Dedifferentiated amniotic fluid mesenchymal stem cell (primary cell): ENCODE data around the gene IPCEF1.

Experiments used
- DNase-seq: peaks from one replicate; pipeline ENCODE4 v3.0.0-alpha.2; 2016; ENCODE audit errors: extremely low spot score

The IPCEF1 gene, protein sequence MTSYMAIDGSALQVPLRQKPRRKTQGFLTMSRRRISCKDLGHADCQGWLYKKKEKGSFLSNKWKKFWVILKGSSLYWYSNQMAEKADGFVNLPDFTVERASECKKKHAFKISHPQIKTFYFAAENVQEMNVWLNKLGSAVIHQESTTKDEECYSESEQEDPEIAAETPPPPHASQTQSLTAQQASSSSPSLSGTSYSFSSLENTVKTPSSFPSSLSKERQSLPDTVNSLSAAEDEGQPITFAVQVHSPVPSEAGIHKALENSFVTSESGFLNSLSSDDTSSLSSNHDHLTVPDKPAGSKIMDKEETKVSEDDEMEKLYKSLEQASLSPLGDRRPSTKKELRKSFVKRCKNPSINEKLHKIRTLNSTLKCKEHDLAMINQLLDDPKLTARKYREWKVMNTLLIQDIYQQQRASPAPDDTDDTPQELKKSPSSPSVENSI

DNA sequence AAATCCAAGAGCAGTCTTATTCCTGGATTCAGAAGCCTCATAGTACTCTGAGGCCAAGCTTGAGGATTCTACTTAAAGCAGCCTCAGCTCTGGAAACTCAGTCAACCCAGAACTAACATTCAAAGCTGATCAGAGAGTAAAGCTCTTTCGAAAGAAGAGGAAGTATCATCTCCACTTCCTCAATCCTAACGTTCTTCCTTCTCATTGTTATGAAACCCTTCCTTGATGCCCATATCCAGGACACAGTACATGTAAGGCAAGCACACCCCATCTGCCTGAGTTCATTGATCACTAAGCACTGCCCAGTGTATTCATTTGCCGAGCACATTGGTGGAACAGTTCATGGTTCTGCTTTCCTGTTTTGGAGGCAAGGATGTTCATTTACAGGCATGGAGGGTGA, at the start of gene IPCEF1:
Gene IPCEF1, minus strand, starts transcription at position 114 of the 400 bp plus-strand sequence. CDS start 90,856 bp downstream, outside the sequence.
- DNase-seq = no peak

DNA sequence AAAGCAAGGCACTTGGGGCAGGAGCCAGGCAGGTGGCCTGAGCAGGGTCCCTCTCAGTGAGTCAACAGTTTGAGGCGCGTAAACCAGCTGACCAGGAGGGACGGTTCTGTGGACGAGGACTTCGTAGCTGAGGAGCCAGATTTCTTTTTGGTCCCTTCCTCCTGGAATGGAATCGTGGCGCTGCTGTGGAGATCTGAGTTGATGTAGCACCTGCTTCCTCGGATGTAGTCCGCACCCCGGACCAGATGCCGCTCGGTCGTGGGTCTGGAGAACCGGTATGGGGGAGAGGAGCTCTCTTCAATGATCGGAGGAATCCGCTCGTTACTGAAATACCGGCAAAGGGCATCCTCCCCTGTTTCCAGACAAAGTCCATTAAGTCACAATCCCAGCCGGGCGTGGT, 49.7 kb upstream of the IPCEF1 start:
- no peak for DNase-seq

DNA sequence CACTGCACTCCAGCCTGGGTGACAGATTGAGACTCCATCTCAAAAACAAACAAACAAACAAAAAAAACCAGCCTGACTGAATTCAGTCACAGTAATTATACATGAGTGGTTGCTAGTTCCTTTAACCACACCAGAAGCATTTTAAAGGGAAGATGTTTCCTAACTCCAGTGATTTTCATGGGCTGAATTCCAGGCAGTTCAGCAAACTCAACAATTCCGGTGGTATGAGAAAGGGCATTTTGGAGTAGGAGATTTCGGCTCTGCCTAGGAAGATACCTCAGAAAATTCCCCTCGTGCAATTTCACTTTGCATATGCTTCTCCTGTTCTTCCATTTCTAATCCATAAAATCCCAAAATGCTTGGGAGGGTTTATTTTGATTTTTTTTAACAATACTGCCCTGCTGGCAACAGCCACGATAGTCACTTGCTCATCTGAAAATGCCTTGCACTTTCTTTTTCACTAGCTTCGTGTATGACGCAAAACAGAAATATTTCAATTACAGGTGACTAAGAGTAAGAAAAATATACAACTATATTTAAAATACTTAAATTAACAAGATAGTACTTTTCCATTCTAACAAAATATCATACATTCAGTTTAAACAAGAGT, 48.3 kb upstream of the IPCEF1 start:
- peak; percentile 71 for DNase-seq

DNA sequence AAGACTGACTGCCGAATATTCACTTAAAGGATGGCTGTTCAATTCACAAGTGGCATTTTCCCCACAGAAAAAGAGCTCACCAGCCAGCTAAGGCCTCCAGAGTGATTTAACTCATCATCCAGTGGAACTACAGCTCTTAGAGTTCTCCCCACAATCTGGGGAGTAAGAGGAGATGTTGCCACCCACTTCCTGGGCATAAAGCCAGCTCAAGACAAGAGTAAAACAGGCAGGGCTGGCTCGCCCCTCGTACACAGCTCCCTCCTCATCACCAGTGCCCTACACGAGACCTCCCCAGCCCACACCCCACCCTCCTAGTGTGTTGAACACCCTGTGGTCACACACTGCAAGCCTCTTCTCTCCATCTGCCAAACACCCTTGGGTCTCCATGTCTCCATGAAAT, 47.2 kb upstream of the IPCEF1 start:
- DNase-seq = peak; percentile 80

DNA sequence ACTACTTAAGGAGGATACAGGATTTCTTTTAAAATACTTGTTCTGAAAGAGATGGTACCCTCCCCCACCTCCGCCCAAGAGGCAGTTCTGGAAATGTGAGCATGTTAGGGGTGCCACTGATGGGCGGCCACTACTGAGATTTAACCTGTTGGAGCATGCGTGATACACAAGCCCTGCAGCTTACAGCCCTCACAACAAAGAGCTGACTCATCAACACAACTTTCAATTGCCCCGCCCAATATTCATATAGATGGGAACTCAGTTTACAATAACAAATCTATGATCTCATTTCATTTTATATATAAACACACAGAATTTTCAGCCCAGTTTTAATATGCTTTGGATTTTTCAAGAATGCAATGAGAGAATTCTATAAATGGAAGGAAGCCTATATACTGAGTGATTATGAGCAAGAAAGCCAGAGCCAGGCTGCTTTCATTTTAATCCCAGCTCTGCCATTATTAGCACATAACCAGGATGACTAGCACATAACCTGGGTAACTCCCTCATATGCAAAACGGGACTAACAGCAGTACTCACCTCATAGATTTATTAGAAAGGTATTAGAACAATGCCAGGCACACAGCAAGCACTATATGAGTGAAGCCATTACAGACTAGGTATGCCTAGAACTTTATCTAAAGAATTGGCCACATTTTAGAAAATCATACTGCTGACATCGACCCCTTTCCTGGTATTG, 45.6 kb upstream of the IPCEF1 start:
- no peak for DNase-seq

DNA sequence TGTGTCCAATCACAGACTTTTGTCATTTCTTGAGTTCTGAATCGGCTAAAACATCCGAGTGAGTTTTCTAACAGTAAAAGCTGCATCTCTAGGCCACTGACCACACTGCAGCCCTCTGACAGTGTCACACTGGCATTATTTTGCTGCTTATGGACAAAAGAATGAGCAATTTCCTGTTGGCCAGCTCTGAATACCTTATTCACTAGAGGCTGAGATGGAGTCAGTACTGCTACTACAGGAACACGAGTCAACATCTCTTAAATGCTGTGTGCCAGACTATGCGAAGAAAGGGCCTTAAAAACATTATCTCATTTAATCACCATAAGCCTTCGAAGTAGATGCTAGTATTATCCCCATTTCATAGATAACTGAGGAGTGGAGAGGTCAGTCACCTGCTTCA, 42.5 kb upstream of the IPCEF1 start:
- DNase-seq = no peak

DNA sequence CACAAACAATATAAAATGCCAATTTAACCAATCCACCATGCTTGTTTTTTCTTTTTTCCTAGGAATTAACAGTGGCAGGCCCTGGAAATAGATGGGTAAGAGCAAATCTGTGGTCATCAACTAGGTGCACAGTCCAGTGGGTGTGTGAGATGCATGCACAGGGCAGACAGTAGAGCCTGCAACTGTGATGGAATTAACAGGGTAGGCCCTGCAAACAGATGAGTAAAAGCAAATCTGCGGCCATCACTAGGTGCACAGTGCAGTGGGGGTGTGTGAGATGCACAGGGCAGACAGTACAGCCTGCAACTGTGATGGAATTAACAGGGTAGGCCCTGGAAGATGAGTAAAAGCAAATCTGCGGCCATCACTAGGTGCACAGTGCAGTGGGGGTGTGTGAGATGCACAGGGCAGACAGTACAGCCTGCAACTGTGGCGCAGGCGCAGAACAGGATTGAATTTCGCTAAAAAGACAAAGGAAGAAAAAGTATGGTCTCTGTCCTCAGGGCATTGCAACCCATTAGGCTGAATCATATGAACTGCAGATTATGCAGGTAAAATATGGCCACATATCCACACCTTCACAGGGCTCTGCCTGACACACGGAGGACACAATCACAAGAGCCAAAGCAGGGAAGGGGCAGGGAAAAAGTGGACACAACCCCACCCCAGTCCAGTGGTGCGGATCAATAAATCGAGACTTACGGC, 41.0 kb upstream of the IPCEF1 start:
- no peak for DNase-seq

DNA sequence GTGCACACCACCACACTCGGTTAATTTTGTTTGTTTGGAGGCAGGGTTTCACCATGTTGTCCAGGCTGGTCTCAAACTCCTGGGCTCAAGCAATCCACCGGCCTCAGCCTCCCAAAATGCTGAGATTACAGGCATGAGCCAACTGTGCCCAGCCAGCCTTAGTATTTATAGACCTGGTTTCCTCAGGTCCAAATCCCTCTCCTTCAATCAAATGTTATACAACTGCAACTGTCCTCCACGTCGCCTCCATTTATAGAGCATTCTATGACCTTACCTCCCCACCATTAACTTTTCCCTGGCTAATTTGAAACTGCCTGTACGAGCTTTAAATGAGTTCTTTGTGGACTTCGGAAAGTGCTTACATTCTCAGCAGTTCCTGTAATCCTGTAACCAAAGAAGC, 39.3 kb upstream of the IPCEF1 start:
- no peak for DNase-seq

DNA sequence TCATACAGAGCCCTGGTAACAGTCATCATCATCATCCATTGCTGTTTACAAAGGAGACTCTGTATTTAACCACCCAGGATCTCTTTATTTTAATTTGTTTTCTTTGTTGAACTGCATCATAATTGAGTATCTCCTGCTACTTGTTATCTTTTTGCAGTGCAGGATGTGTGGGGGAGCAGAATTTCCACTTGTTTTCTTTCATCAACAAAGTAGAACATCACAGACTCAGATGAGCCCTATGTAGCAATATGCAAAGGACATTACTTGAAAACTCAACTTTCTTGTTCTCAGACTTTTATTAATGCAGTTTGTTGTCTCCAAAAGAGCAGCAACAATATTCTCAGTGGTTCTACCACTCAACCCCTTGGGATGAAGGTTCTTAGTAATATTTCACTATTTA, 38.7 kb upstream of the IPCEF1 start:
- no peak for DNase-seq

DNA sequence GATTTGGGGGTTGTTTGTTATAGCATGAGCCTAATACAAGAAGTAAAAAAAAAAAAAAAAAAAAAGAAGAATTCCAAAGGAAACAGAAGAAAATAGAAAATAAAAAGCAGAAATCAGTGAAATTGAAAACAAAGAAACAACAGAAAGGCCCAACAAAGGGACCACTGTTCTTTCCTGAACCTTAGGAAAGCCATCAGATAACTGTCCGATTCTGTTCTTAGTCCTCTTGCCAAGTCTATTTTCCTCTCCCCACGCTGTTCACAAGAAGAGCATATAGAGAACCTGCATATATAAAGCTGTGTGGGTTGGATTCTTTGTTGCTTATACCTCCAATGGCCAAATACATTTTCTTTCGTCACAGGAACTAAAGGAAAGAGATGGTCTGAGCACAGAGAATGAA, 38.0 kb upstream of the IPCEF1 start:
- no peak for DNase-seq

DNA sequence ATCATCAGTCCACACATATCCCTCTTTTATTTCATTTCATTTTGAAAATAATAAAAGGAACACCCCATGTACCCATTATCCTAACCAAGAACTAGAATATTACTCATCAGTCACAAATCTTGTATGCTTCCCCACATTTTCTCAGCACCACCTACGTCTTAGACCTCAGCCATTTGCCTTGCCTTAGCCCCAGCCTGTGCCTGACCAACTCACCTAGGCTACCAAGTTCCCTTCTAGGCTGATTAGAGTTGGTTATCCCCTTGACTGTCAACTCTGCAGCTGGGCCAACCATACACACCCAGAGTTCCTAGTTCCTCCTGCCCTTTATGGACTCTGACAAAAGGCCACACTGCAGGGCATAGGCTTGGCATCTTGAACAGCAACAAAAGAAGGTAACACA, 33.4 kb upstream of the IPCEF1 start:
- DNase-seq = no peak

DNA sequence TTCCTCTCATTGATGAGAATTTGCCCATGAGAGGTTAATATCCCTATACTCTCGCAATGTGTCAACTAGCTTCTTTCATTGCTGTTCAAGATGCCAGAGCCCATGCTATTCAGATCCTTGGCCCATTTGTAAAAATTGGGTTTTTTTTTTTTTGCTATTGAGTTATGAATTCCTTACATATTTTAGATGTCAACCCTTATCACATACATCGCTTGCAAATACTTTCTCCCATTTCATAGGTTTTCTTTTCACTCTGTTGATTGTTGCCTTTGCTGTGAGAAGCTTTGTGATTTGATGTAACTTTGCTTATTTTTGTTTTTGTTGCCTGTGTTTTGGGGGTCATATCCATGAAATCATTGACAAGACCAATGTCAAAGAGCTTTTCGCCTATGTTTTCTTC, 32.2 kb upstream of the IPCEF1 start:
- DNase-seq = no peak

DNA sequence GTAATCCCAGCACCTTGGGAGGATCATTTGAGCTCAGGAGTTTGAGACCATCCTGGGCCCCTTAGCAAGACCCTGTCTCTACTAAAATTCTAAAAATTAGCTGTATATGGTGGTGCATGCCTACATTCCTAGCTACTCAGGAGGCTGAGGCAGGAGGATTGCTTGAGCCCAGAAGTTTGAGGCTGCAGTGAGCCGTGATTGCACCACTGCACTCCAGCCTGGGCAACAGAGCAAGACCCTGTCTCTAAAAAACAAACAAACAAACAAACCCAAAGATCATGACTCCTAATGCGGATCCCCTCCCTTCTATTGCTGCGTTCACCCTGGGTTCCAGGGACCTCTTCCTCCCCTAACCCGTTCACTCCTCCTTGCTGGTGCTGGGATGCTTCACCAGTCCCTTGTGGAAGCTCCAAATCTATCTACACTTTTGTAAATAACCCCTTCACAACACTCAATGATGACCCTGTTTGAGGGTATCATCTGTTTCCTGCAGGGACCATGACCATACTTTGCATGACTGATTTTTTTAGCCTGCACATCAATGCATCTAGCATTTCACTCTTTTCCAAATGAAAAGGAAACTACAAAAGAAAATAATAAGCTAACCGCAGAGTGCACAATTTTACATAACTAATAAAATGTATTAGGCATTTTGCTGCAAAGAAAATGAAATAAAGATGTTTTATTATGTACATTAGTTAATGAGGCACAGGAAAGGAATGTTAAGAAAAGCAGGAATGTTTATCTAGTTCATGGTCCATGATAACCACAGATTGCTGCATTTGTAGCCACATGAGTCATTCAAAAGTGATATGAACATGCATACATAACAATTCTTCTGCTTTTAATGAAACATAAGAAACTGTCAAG, 30.5 kb upstream of the IPCEF1 start:
- DNase-seq = peak; percentile 86

DNA sequence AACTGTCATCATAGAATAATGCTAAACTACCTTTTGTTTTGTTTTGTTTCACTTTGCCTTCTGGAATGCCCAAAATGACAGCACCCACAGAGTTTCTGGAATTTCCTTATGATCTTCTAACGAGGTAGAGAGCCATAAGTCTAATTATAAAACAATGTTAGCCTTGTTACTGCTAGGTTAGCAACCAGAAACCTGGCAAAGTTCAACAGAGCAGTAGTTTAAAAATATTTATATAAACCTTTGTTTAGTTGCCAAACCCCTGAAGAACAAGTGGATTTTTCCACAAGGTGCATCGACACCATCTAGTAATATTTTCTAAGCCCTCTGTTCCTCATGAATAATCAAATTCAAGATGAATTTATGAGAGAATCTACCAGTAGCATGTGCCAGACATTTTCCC, 27.6 kb upstream of the IPCEF1 start:
- no peak for DNase-seq

DNA sequence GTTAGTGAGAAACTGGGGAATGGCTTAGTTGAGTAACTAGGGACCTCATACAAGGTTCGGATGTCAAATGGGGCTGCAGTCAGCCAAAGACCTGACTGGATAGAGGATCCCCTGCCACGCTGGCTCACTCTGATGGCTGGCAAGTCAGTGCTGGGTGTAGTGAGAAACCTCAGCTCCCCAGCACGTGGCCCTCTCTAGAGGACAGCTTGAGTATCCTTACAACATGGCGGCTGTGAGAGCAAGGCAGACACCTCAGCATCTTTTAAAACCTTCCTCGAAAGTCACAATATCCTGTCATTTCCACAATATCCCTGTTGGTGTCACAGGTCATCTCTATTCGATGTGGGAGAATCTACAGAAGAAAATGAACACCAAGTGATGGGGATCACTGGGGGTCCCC, 26.7 kb upstream of the IPCEF1 start:
- no peak for DNase-seq

DNA sequence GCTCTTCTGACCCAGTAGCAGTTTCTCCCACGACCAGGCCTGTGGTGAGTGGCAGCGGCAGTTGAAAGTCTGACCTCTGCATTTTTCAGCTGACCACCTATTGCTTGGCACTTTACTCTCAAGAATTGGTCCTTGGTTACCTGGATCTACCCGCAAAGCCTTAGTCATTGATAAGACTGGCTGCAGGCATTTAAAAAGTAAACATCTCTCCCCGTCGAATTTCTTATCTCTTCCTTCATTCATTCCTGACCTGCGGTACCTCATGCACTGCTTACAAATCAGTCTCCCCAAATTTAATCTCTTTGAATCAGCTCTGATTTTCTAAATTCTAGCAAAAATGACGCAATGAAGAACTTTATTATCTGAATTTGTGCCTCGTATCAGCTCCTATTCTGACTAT, 26.1 kb upstream of the IPCEF1 start:
- DNase-seq = no peak

DNA sequence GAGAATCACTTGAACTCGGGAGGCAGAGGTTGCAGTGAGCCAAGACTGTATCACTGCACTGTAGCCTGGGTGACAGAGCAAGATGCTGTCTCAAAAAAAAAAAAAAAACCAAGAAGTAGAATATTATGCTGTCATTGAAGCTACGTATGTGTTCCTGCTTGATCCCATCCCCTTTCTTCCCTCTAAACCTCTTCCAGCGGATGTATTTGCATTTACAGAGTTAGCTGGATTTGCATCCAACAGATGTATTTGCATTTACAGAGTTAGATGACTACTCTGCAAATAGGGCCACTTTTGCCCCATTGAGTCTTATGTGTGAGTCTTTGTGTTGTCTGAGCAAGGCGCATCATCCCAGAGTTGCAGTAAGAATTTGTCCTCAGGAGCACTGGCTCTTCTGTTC, 24.9 kb upstream of the IPCEF1 start:
- DNase-seq = no peak

DNA sequence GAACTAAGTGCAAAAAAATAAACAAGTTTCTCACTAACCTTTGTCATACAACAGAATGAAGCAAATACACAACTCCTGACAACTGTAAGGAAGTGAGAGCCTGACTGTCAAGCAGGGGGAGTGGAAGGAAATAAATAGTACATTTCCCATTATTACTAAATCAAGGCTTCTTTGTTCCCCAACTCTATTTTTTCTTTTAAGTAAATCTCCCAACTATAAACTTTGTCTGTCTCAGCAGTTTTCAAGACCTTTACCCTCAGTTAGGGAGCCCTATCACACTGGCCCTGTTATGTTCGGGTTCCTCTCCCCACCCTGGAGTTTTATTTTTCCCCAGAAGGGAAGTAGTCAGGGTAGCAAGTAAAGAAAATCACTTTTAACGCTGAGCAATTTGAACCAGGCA, 24.1 kb upstream of the IPCEF1 start:
- no peak for DNase-seq

DNA sequence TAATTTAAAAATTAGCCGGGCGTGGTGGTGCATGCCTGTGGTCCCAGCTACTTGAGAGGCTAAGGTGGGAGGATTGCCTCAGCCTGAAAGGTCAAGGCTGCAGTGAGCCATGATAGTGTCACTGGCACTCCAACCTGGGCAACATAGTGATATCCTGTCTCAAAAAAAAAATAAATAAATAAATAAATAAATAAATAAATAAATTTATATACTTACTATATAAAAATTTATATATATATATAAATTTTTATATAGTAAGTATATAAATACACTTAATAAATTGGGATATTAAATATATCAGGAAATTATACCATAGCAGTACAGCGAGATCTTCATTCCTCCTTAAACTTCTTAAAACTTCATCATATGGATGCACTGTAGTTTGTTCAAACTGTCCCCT, 23.0 kb upstream of the IPCEF1 start:
- DNase-seq = no peak

DNA sequence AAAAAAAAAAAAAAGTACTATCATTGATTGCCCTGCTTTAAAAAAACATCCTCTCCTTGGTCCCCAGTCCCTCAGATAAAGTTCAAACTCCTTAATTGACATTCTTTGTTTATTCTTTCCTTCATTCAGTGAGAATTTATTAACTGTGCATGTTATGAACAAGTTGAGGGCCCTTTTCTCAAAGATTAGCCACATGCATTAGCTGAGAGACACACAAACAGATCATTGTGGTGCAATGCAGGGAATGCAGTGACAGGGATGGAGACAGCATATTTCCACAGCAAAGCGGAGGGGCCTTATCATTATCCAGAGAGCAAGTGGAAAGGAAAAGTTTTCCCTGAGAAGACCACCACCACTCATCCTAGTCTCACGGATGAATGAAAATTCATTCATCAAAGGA, 21.9 kb upstream of the IPCEF1 start:
- no peak for DNase-seq

DNA sequence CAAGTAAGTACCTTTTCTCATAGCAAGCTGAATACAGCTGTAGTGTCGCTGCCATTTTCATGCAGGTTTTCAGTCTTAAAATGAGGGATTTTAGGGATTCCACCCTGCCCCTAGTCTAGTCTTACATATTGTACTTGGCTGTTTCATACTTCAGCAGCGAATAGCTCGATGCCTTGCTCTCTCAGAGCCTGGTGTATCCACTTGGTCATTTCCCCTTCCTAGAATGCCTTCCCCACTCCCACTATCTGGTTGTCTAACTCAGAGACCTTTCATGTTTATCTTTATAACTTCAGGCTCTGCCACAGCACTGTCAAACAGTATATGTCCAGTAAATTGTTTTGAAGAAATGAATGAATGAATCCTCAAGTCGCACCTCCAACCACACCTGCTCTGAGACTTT, 21.1 kb upstream of the IPCEF1 start:
- no peak for DNase-seq
